ENCODE data around the gene UBE2S.

The UBE2S gene

DNA sequence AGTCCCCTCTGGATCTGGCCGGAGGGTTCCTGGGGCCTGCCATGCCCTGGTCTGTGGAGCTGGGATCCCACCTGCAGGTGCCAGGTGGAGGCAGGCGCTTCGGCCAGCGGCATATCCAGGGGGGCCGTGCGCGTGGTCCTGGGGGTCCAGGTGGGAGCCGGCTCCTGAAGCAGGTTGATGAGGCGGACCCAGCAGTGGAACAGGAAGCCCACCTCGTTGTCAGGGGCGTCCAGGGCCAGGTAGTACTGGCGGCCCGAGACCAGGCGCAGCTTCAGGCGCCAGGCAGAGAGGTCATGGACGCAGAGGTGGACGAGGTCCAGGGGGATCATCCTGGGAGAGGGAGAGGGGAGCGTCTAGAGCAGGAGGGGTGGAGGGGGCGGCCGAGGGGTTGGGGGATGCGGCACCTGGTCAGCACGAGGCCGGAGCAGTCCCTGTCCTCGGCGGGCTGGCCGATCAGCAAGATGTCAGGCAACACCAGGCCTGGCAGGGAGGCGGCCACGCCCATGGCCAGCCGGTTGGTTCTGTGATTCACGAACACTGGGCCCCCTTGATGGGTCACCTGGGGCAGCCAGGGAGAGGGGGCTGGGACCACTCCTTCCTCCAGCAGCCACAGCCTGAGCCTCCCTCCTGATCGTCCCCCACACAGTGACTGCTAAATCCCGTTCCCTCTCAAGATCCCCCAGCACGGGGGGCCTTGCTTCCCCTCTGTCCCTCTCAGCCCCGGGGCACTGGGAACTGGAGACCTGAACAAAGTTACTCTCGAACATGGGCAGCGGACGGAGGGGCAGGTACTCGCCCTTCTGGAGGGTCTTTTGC, 45.2 kb downstream of the UBE2S start:
- no peak for DNase-seq (ENCODE audit: low read depth)

- no peak for DNase-seq (ENCODE audit: low read depth)
Observed at GRCh38 chr19:55360902-55361301, 46.7 kb downstream of the UBE2S start.

GRCh38 chr19:55358943-55359908, 48.4 kb downstream of the UBE2S start:
- DNase-seq (ENCODE audit: low read depth), result no peak

DNA sequence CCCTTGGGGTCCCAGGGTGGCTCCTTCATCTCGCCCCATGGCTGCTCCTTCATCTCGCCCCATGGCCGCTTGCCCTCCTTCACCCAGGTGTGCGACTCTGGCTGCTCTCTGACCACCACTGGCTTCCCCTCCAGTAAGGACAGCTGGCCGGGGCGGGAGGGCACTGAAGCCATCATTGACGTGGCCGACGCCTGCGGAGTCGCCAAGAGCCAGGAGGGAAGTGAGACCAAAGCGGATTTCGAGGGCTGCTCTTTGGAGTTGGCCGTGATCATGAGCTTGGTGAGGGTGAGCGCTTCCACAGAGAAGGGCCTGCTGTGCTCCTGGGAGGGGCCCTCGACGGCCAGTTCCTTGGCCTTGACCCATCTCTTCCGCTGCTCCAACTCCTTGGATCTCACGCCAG, 49.1 kb downstream of the UBE2S start:
- DNase-seq (ENCODE audit: low read depth), result no peak

GRCh38 chr19:55355213-55355821, 52.3 kb downstream of the UBE2S start:
- no peak for DNase-seq (ENCODE audit: low read depth)

DNA sequence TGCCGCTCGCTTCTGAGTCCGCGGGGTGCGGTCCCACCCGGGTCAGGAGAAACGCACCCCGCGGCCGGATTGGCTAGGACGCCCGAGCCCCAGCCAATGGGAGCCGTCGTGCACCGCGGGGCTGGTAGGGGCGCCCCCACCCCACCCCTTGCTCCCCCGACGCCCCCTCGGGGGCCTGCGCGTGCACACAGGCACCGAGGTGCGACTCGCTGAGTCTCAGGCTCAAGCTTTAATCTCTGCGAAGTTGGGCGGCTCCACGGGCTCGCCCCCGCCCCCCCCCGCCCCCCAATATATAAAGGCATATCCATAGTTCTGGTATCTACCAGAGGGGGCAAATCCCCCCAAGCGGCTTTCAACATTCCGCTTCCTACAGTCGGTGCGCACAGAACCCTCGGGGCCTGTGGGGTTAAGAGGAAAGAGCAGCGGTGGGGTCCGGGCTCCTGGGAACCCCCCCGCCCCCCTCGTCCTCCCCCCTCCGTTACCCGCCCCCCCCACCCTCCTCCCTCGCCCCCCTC, 52.8 kb downstream of the UBE2S start, which contains the start of gene COX6B2:
Gene COX6B2 (minus strand): TSS at position 22 of the 515 bp plus-strand sequence. CDS start 198 bp downstream, outside the sequence.
- no peak for DNase-seq (ENCODE audit: low read depth)

DNA sequence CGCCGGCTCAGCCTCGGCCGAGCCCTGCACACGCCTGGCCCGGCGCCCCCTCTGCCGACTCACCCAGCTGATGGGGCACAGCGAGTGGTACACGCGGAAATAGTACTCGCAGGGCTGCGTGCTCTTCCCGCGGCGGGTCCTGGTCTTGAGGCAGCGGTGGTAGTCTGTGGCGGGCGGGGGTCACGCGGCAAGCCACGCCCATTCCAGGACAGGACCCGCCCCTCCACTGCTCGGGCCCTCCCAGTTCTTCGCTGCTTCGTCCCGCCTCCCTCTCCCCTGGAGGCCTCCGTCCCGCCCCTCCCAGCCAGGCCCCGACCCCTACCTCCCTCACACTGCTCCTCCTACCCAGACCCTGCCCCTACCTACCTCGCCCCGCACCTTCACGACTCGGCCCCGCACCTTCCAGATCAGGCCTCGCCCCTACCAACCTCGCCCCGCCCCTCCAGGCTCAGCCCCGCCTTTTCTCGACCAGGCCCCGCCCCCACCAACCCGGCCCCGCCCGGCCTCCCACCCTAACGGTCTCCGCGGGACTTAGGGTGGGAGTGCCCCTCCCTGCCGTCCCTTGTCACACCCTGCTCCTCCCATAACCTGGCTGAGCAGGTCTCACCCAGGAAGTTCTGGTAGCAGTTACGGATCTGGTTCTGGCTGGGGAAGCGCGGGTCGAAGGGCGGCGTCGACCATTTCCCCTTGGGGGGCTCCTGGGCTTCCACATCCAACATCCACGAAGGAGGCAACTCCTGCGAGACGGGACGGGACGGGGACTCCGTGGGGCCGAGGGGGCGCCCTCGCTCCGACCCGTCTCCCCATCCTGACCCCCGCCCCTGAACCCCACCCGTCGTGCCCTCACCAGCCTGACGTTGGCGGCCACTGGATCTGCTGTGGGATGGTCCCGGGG, 53.5 kb downstream of the UBE2S start:
- peak; percentile 59 for DNase-seq (ENCODE audit: low read depth)

DNA sequence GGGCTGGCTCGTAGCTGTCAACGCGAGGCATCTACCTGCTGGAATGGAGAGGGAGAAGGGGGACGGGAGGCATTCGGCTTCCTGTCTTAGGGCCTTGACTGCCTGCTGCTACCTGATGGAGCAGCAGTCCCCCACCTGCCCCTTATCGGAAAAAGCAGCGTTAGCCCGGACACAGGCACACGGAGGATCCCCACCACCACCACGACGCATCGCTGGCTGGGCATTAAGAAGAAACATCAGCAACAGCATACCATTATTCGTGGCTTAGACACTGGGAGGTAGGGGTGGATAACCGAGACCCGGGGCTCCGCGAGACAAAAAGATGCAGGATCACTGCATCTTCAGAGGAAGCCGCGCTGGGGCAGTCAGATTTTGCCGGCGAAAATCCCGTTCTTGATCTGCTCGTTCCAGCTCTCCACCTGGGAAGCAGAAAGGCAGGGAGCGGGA, 54.2 kb downstream of the UBE2S start:
- DNase-seq (ENCODE audit: low read depth), result no peak

GRCh38 chr19:55352549-55353145, 54.9 kb downstream of the UBE2S start:
- DNase-seq (ENCODE audit: low read depth), result no peak

GRCh38 chr19:55352040-55352439, 55.5 kb downstream of the UBE2S start:
- DNase-seq (ENCODE audit: low read depth), result no peak

GRCh38 chr19:55350620-55351315, 56.8 kb downstream of the UBE2S start:
- DNase-seq (ENCODE audit: low read depth), result no peak

All from T follicular helper cell (primary cell).